HG03159 (cell line): Measurements from ENCODE around the gene UBXN11.

Experiments
- ATAC-seq: cut with Tn5 transposase; IDR thresholded peaks from one replicate; pipeline ENCODE4 v1.9.1; 2021; ENCODE audit warnings: mild to moderate bottlenecking, moderate library complexity; ENCODE audit not compliant: unreplicated experiment

UBXN11 gene

GRCh38 chr1:26306290-26307229 lies at the start of gene UBXN11:
UBXN11 (minus strand) TSS chr1:26306636; CDS start chr1:26302883, 3,753 bp downstream.
- ATAC-seq, result peak; percentile 96

GRCh38 chr1:26356106-26356505 lies 49.7 kb upstream of the UBXN11 start:
- no peak for ATAC-seq

GRCh38 chr1:26354972-26355371 lies 48.5 kb upstream of the UBXN11 start:
- ATAC-seq, result no peak

GRCh38 chr1:26353976-26354820 lies 47.8 kb upstream of the UBXN11 start, which contains the start of gene CRYBG2:
CRYBG2 (minus strand) TSS chr1:26354130; CDS start chr1:26346657, 7,473 bp downstream.
- ATAC-seq, result no peak

- no peak for ATAC-seq
Observed at GRCh38 chr1:26353210-26353859, 46.9 kb upstream of the UBXN11 start.

GRCh38 chr1:26352338-26352679 lies 45.9 kb upstream of the UBXN11 start:
- no peak for ATAC-seq

GRCh38 chr1:26351590-26352337 lies 45.3 kb upstream of the UBXN11 start:
- ATAC-seq, result no peak

GRCh38 chr1:26350701-26351589 lies 44.5 kb upstream of the UBXN11 start:
- ATAC-seq, result no peak

- ATAC-seq, result no peak
Observed at GRCh38 chr1:26350343-26350700, 43.9 kb upstream of the UBXN11 start.

GRCh38 chr1:26349877-26350244 lies 43.4 kb upstream of the UBXN11 start:
- ATAC-seq, result no peak

GRCh38 chr1:26349188-26349876 lies 42.9 kb upstream of the UBXN11 start:
- ATAC-seq, result no peak

- ATAC-seq, result no peak
Observed at GRCh38 chr1:26346274-26347033, 40.0 kb upstream of the UBXN11 start.

- no peak for ATAC-seq
Observed at GRCh38 chr1:26345718-26346117, 39.3 kb upstream of the UBXN11 start.

- ATAC-seq, result no peak
Observed at GRCh38 chr1:26344147-26344920, 37.9 kb upstream of the UBXN11 start.

- no peak for ATAC-seq
Observed at GRCh38 chr1:26340047-26340481, 33.6 kb upstream of the UBXN11 start.

- ATAC-seq, result no peak
Observed at GRCh38 chr1:26338670-26339069, 32.2 kb upstream of the UBXN11 start.

GRCh38 chr1:26337625-26338024 lies 31.2 kb upstream of the UBXN11 start:
- no peak for ATAC-seq

- ATAC-seq, result no peak
Observed at GRCh38 chr1:26337206-26337535, 30.7 kb upstream of the UBXN11 start.
